EL (cell line): ENCODE measurements around the gene ARHGAP32.

Experiments used
- DNase-seq: peaks from one replicate; pipeline ENCODE4 v3.0.0-alpha.2; 2016

Gene ARHGAP32

GRCh38 chr11:129192150-129192549 is at the start of gene ARHGAP32:
ARHGAP32 (minus strand) TSS chr11:129192325; CDS start chr11:129192198, 127 bp downstream.
- no peak for DNase-seq

GRCh38 chr11:129239207-129239606 is 47.1 kb upstream of the ARHGAP32 start:
- DNase-seq = no peak

GRCh38 chr11:129237880-129238638 is 45.9 kb upstream of the ARHGAP32 start:
- DNase-seq = no peak

- no peak for DNase-seq
These were observed 45.3 kb upstream of the ARHGAP32 start for GRCh38 chr11:129237456-129237855.

GRCh38 chr11:129236850-129237249 is 44.7 kb upstream of the ARHGAP32 start:
- DNase-seq = no peak

GRCh38 chr11:129234978-129235377 is 42.9 kb upstream of the ARHGAP32 start:
- no peak for DNase-seq

- DNase-seq = no peak
These were observed 37.9 kb upstream of the ARHGAP32 start for GRCh38 chr11:129230006-129230405.

GRCh38 chr11:129226207-129226798 is 34.2 kb upstream of the ARHGAP32 start:
- no peak for DNase-seq

GRCh38 chr11:129225190-129225589 is 33.1 kb upstream of the ARHGAP32 start:
- DNase-seq = peak; percentile 22

- no peak for DNase-seq
These were observed 32.4 kb upstream of the ARHGAP32 start for GRCh38 chr11:129224538-129224937.

GRCh38 chr11:129223701-129224149 is 31.6 kb upstream of the ARHGAP32 start:
- no peak for DNase-seq

GRCh38 chr11:129223260-129223659 is 31.1 kb upstream of the ARHGAP32 start:
- DNase-seq = no peak

GRCh38 chr11:129222158-129222557 is 30.0 kb upstream of the ARHGAP32 start:
- no peak for DNase-seq

GRCh38 chr11:129215506-129216245 is 23.6 kb upstream of the ARHGAP32 start:
- DNase-seq = no peak

GRCh38 chr11:129214710-129215295 is 22.7 kb upstream of the ARHGAP32 start:
- no peak for DNase-seq

- no peak for DNase-seq
These were observed 21.1 kb upstream of the ARHGAP32 start for GRCh38 chr11:129213261-129213660.

- no peak for DNase-seq
These were observed 19.3 kb upstream of the ARHGAP32 start for GRCh38 chr11:129211397-129211796.

- DNase-seq = no peak
These were observed 18.7 kb upstream of the ARHGAP32 start for GRCh38 chr11:129210831-129211181.

GRCh38 chr11:129209891-129210830 is 18.0 kb upstream of the ARHGAP32 start:
- no peak for DNase-seq

GRCh38 chr11:129208863-129209262 is 16.7 kb upstream of the ARHGAP32 start:
- DNase-seq = no peak

GRCh38 chr11:129204150-129204838 is 12.2 kb upstream of the ARHGAP32 start:
- no peak for DNase-seq

- DNase-seq = no peak
These were observed 10.5 kb upstream of the ARHGAP32 start for GRCh38 chr11:129202646-129203045.
